NB4 (cell line): ENCODE measurements around the gene PGGHG.

Experiments used
- CTCF ChIP-seq: IDR thresholded peaks from one replicate; pipeline ENCODE4 v1.5.1; 2012; ENCODE audit warnings: low read depth, low read length
- MYC ChIP-seq: IDR thresholded peaks from 2 replicates; pipeline ENCODE4 v1.6.1; 2011; ENCODE audit warnings: low read depth, low read length
- POLR2A ChIP-seq: IDR thresholded peaks from 2 replicates; pipeline ENCODE4 v1.6.1; 2011; ENCODE audit warnings: mild to moderate bottlenecking; ENCODE audit not compliant: insufficient read length; ENCODE audit errors: extremely low read depth
- TF ChIP-seq, protein P1 (sequence below): IDR thresholded peaks from 2 replicates; pipeline ENCODE4 v1.6.1; 2011; ENCODE audit warnings: low read depth, low read length

GRCh38 chr11:255176-255575 lies 33.8 kb upstream of the PGGHG start:
- TF ChIP-seq CTCF (no peak), POLR2A (no peak), MYC (no peak)
- TF ChIP-seq, protein P1, sequence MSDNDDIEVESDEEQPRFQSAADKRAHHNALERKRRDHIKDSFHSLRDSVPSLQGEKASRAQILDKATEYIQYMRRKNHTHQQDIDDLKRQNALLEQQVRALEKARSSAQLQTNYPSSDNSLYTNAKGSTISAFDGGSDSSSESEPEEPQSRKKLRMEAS, result no peak
